ENCODE measurements around the gene LCK.

The LCK gene

DNA sequence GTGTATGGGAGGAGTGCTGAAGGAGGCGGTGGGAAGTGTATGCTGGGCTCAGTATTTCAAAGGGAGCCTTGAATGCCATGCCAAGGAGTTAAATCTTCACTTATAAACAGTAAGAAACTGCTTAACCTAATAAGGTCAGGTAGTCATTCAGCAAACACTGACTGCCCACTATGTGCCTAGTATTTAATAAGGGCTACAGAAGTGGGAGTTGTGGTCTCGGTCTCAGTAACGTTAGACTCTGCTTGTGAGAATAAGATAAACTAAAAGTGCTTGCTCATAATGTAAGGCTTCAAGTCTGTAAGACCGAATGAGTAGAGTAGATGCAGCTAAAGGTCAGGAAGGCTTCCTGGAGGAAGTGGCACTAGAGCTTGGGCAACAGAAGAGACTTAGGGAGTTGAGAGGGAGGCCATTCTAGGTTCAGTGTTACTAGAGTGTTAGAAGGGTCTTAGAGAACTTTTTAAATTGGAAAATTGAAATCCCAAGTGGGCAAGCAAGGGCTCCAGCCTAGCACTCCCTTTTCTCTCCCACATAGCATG lies 78.9 kb downstream of the LCK start:
- no peak for ATAC-seq

- no peak for ATAC-seq
Observed at GRCh38 chr1:32330558-32331151, 79.6 kb downstream of the LCK start.

DNA sequence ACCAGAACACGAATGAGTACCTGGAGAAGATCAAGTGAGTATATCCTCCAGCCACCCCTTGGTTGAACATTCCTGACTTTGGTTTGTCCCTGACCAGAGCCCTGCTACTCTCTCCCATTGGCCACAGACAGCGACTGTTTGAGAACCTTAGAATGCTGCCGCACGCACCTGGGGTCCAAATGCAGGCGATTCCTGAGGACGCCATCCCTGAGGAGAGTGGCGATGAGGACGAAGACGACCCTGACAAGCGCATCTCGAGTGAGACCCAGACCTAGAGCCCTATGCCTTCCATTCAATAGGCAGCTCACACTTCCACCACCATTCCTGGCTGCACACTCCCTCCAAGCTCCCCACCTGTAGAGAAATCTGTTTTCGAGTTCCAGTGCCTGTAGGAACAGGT lies 80.5 kb downstream of the LCK start:
- no peak for ATAC-seq

- ATAC-seq: no peak
Observed at GRCh38 chr1:32332290-32333079, 81.4 kb downstream of the LCK start.

GRCh38 chr1:32333251-32333963 lies 82.3 kb downstream of the LCK start:
- no peak for ATAC-seq

- no peak for ATAC-seq
Observed at GRCh38 chr1:32334274-32334861, 83.3 kb downstream of the LCK start.

- peak; percentile 32 to 41 for ATAC-seq
Observed at GRCh38 chr1:32334864-32335534, 83.9 kb downstream of the LCK start.

- ATAC-seq: peak; percentile 4 to 5
Observed at GRCh38 chr1:32335535-32335789, 84.4 kb downstream of the LCK start.
